ENCODE results near the gene BCAR3.
A peak's percentile ranks its signal among the peaks of the same experiment; 100 is the strongest.

The BCAR3 gene

GRCh38 chr1:93603106-93603505, 78.5 kb downstream of the BCAR3 start:
- Histone ChIP-seq H2AFZ (ENCODE audit: insufficient read depth, low read length, poor library complexity) (peak overlapping the region; percentile 6), H3K4me2 (ENCODE audit: low read length) (no peak overlapping the region)

GRCh38 chr1:93602101-93602500, 79.5 kb downstream of the BCAR3 start:
- Histone ChIP-seq H3K27ac (ENCODE audit: low read depth, low read length) (no peak overlapping the region), H3K14ac (ENCODE audit: low read length) (no peak overlapping the region), H3K4ac (ENCODE audit: low read depth, low read length) (peak overlapping the region; percentile 53), H4K91ac (ENCODE audit: low read depth, low read length) (no peak overlapping the region), H3K79me1 (ENCODE audit: low read length) (peaks cover 29% of the 10 kb centered on the region), H3K36me3 (ENCODE audit: control insufficient read depth in 1 of 2, insufficient read depth in 2 of 2, low read length in 2 of 2) (no peaks in the 10 kb centered on the region), H2BK120ac (ENCODE audit: insufficient read depth, low read length, poor library complexity) (no peak overlapping the region), H2AFZ (ENCODE audit: insufficient read depth, low read length, poor library complexity) (no peak overlapping the region), H2AK5ac (ENCODE audit: low read length) (no peak overlapping the region), H3K4me1 (ENCODE audit: control insufficient read depth in 1 of 2, insufficient read depth in 2 of 2, low read length in 2 of 2) (peaks cover 31 to 47% of the 10 kb centered on the region in 2 experiments), H4K8ac (ENCODE audit: low read depth, low read length) (no peak overlapping the region), H3K9ac (ENCODE audit: low read length) (no peak overlapping the region), H3K18ac (ENCODE audit: low read length) (no peak overlapping the region), H2BK5ac (ENCODE audit: low read depth, low read length, poor library complexity) (no peak overlapping the region), H3K4me3 (ENCODE audit: low read depth, low read length) (no peak overlapping the region), H3K79me2 (ENCODE audit: control insufficient read depth, insufficient read depth, low read length, poor library complexity) (peaks cover 6% of the 10 kb centered on the region), H3K9me3 (ENCODE audit: insufficient read depth, low read depth, low read length) (no peaks in the 10 kb centered on the region), H2BK12ac (ENCODE audit: low read length) (no peak overlapping the region), H3K23ac (ENCODE audit: low read length) (no peak overlapping the region), H3K4me2 (ENCODE audit: low read length) (no peak overlapping the region), H3K27me3 (ENCODE audit: insufficient read depth, low read length) (no peaks in the 10 kb centered on the region), H4K12ac (ENCODE audit: low read depth, low read length) (no peak overlapping the region)
- DNase-seq: no peak
- no CpG with 5 or more reads among the region's 4 CpGs for WGBS (ENCODE audit: extremely low coverage, insufficient coverage, insufficient read length)

More at GRCh38 chr1:93603106-93603505, 78.5 kb downstream of the BCAR3 start:
- H2BK120ac ChIP-seq (ENCODE audit: insufficient read depth, low read length, poor library complexity): peak overlapping the region; percentile 88
- H2BK12ac ChIP-seq (ENCODE audit: low read length): peak overlapping the region; percentile 96
- peaks cover 32% of the 10 kb centered on the region for H3K79me1 ChIP-seq (ENCODE audit: low read length)
- H3K14ac ChIP-seq (ENCODE audit: low read length): peak overlapping the region; percentile 79
- H3K4me1 ChIP-seq (ENCODE audit: control insufficient read depth in 1 of 2, insufficient read depth in 2 of 2, low read length in 2 of 2): peaks cover 38 to 51% of the 10 kb centered on the region in 2 experiments
- H4K12ac ChIP-seq (ENCODE audit: low read depth, low read length): no peak overlapping the region
- peaks cover 12% of the 10 kb centered on the region for H3K79me2 ChIP-seq (ENCODE audit: control insufficient read depth, insufficient read depth, low read length, poor library complexity)
- DNase-seq: no peak
- peak overlapping the region; percentile 53 for H2BK5ac ChIP-seq (ENCODE audit: low read depth, low read length, poor library complexity)
- peak overlapping the region; percentile 63 for H3K18ac ChIP-seq (ENCODE audit: low read length)
- H3K4ac ChIP-seq (ENCODE audit: low read depth, low read length): peak overlapping the region; percentile 85
- H3K9ac ChIP-seq (ENCODE audit: low read length): no peak overlapping the region
- H4K91ac ChIP-seq (ENCODE audit: low read depth, low read length): peak overlapping the region; percentile 82
- H4K8ac ChIP-seq (ENCODE audit: low read depth, low read length): peak overlapping the region; percentile 40
- no peaks in the 10 kb centered on the region for H3K27me3 ChIP-seq (ENCODE audit: insufficient read depth, low read length)
- H3K27ac ChIP-seq (ENCODE audit: low read depth, low read length): peak overlapping the region; percentile 54
- H3K9me3 ChIP-seq (ENCODE audit: insufficient read depth, low read depth, low read length): no peaks in the 10 kb centered on the region
- H3K36me3 ChIP-seq (ENCODE audit: control insufficient read depth in 1 of 2, insufficient read depth in 2 of 2, low read length in 2 of 2): no peaks in the 10 kb centered on the region
- no peak overlapping the region for H3K23ac ChIP-seq (ENCODE audit: low read length)
- H2AK5ac ChIP-seq (ENCODE audit: low read length): peak overlapping the region; percentile 78
- no peak overlapping the region for H3K4me3 ChIP-seq (ENCODE audit: low read depth, low read length)
- no CpG with 5 or more reads among the region's 3 CpGs for WGBS (ENCODE audit: extremely low coverage, insufficient coverage, insufficient read length)

GRCh38 chr1:93601686-93602085, 80.0 kb downstream of the BCAR3 start:
- no CpG with 5 or more reads among the region's 1 CpG for WGBS (ENCODE audit: extremely low coverage, insufficient coverage, insufficient read length)
- no peak overlapping the region for H2BK5ac ChIP-seq (ENCODE audit: low read depth, low read length, poor library complexity)
- H3K27ac ChIP-seq (ENCODE audit: low read depth, low read length): no peak overlapping the region
- H4K91ac ChIP-seq (ENCODE audit: low read depth, low read length): no peak overlapping the region
- no peak overlapping the region for H2BK120ac ChIP-seq (ENCODE audit: insufficient read depth, low read length, poor library complexity)
- H3K79me2 ChIP-seq (ENCODE audit: control insufficient read depth, insufficient read depth, low read length, poor library complexity): peaks cover 6% of the 10 kb centered on the region
- H3K14ac ChIP-seq (ENCODE audit: low read length): no peak overlapping the region
- no peak overlapping the region for H2AFZ ChIP-seq (ENCODE audit: insufficient read depth, low read length, poor library complexity)
- H3K4me2 ChIP-seq (ENCODE audit: low read length): no peak overlapping the region
- no peaks in the 10 kb centered on the region for H3K9me3 ChIP-seq (ENCODE audit: insufficient read depth, low read depth, low read length)
- no peak overlapping the region for H2BK12ac ChIP-seq (ENCODE audit: low read length)
- no peak overlapping the region for H3K9ac ChIP-seq (ENCODE audit: low read length)
- H3K4me3 ChIP-seq (ENCODE audit: low read depth, low read length): no peak overlapping the region
- H3K36me3 ChIP-seq (ENCODE audit: control insufficient read depth in 1 of 2, insufficient read depth in 2 of 2, low read length in 2 of 2): no peaks in the 10 kb centered on the region
- H3K18ac ChIP-seq (ENCODE audit: low read length): no peak overlapping the region
- no peak for DNase-seq
- H3K79me1 ChIP-seq (ENCODE audit: low read length): peaks cover 29% of the 10 kb centered on the region
- no peak overlapping the region for H4K8ac ChIP-seq (ENCODE audit: low read depth, low read length)
- no peak overlapping the region for H3K4ac ChIP-seq (ENCODE audit: low read depth, low read length)
- no peaks in the 10 kb centered on the region for H3K27me3 ChIP-seq (ENCODE audit: insufficient read depth, low read length)
- no peak overlapping the region for H2AK5ac ChIP-seq (ENCODE audit: low read length)
- no peak overlapping the region for H3K23ac ChIP-seq (ENCODE audit: low read length)
- peaks cover 31 to 47% of the 10 kb centered on the region in 2 experiments for H3K4me1 ChIP-seq (ENCODE audit: control insufficient read depth in 1 of 2, insufficient read depth in 2 of 2, low read length in 2 of 2)
- H4K12ac ChIP-seq (ENCODE audit: low read depth, low read length): no peak overlapping the region

- H3K9me3 ChIP-seq (ENCODE audit: insufficient read depth, low read depth, low read length): no peaks in the 10 kb centered on the region
- no peak overlapping the region for H4K12ac ChIP-seq (ENCODE audit: low read depth, low read length)
- peaks cover 6% of the 10 kb centered on the region for H3K79me2 ChIP-seq (ENCODE audit: control insufficient read depth, insufficient read depth, low read length, poor library complexity)
- H2BK5ac ChIP-seq (ENCODE audit: low read depth, low read length, poor library complexity): peak overlapping the region; percentile 5
- peak overlapping the region; percentile 90 for H2BK12ac ChIP-seq (ENCODE audit: low read length)
- H2BK120ac ChIP-seq (ENCODE audit: insufficient read depth, low read length, poor library complexity): peak overlapping the region; percentile 74
- H3K4me2 ChIP-seq (ENCODE audit: low read length): no peak overlapping the region
- WGBS (ENCODE audit: extremely low coverage, insufficient coverage, insufficient read length): no CpG with 5 or more reads among the region's 2 CpGs
- peak overlapping the region; percentile 57 for H3K4ac ChIP-seq (ENCODE audit: low read depth, low read length)
- peak overlapping the region; percentile 78 for H4K91ac ChIP-seq (ENCODE audit: low read depth, low read length)
- peaks cover 29% of the 10 kb centered on the region for H3K79me1 ChIP-seq (ENCODE audit: low read length)
- no peak for DNase-seq
- H2AFZ ChIP-seq (ENCODE audit: insufficient read depth, low read length, poor library complexity): peak overlapping the region; percentile 4
- H2AK5ac ChIP-seq (ENCODE audit: low read length): peak overlapping the region; percentile 16
- H3K14ac ChIP-seq (ENCODE audit: low read length): peak overlapping the region; percentile 55
- no peak overlapping the region for H3K9ac ChIP-seq (ENCODE audit: low read length)
- H3K18ac ChIP-seq (ENCODE audit: low read length): peak overlapping the region; percentile 93
- H4K8ac ChIP-seq (ENCODE audit: low read depth, low read length): peak overlapping the region; percentile 8
- H3K23ac ChIP-seq (ENCODE audit: low read length): no peak overlapping the region
- no peaks in the 10 kb centered on the region for H3K27me3 ChIP-seq (ENCODE audit: insufficient read depth, low read length)
- peak overlapping the region; percentile 62 for H3K27ac ChIP-seq (ENCODE audit: low read depth, low read length)
- H3K36me3 ChIP-seq (ENCODE audit: control insufficient read depth in 1 of 2, insufficient read depth in 2 of 2, low read length in 2 of 2): no peaks in the 10 kb centered on the region
- no peak overlapping the region for H3K4me3 ChIP-seq (ENCODE audit: low read depth, low read length)
- H3K4me1 ChIP-seq (ENCODE audit: control insufficient read depth in 1 of 2, insufficient read depth in 2 of 2, low read length in 2 of 2): peaks cover 33 to 44% of the 10 kb centered on the region in 2 experiments
Measured at GRCh38 chr1:93600663-93601062, 81.0 kb downstream of the BCAR3 start.
